Retina (tissue), 1 donor: ENCODE measurements around the gene IRF2BP1.

ENCODE experiments used
- DNase-seq: peaks from one replicate; pipeline ENCODE4 v3.0.0-alpha.2; 2016

IRF2BP1 gene

DNA sequence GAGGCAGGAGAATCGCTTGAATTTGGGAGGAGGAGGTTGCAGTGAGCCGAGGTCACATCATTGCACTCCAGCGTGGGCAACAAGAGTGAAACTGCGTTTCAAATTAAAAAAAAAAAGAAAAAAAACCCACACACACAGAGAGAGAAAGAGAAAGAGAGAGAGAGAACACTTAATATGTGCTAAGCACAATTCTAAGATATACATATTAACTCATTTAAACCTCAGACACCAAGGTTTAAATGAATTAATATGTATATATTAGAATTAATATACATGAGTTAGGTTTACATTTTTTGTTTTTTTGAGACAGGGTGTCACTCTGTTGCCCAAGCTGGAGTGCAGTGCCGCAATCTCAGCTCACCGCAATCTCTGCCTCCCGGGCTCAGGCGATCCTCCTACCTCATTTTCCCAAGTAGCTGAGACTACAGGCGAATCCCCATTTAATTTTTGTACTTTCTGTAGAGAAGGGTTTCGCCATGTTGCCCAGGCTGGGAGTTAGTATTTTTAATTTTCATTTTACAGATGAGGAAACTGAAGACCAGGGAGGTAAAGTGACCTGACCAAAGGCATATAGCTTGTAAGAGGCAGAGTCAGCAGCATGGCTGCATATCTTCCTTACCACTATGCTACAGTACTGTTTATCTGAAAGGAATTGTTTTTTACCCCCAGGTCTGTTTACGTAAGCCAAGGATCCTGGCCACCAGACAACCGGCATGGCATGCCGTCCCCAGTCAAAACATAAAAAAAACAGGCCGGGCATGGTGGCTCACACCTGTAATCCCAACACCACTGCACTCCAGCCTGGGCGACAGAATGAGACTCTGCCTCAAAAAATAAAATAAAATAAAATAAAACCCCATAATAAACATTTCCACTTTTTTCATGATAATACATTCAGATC is 25.3 kb downstream of the IRF2BP1 start:
- DNase-seq = no peak

DNA sequence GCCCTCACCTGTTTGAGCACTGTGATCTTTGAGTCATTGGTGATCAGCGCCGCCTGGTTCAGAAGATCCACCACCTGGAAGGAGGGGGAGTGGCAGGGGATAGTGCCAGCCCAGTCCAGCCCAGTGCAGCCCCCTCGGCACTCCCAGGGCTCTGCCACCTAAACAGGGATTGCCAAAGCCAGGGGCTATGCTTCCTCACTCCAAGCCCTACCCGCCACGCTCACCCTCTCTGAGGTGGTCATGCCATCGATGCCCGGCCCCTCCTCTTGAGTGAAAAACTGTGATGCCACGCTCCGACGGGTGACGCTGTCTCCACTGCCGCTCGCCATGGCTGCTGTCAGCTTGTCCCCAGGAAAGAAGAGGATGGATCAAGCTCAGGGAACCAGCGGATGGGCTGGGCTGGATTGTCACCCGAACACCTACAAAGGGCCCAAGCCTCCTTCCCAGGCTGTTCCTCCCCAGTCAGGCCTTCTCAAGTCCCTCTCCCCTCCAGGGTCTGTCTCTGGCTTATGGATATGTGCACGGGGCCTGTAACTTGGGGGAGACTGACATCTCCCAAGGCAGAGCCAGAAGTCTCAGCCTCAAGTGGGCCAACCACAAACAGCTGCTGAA is 31.7 kb downstream of the IRF2BP1 start:
- DNase-seq = no peak

DNA sequence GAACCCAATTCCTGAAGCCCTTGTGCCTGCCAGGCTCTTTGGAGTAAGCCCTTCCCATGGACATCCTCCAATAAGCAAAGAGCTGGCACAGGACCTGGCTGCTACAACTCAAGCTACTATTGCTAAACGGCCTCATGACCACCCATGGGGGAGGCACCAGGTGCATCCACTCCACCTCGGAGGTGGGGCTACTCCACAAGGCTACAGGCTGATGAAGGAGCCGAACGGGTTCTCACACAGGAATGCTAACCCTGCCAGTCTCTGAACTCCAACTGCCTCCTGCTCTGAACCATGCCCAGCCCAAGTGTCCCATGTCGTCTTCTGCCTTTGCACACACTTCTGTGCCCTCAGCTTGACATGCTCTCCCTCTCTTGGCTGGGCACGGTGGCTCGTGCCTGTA is 33.0 kb downstream of the IRF2BP1 start:
- DNase-seq = no peak

DNA sequence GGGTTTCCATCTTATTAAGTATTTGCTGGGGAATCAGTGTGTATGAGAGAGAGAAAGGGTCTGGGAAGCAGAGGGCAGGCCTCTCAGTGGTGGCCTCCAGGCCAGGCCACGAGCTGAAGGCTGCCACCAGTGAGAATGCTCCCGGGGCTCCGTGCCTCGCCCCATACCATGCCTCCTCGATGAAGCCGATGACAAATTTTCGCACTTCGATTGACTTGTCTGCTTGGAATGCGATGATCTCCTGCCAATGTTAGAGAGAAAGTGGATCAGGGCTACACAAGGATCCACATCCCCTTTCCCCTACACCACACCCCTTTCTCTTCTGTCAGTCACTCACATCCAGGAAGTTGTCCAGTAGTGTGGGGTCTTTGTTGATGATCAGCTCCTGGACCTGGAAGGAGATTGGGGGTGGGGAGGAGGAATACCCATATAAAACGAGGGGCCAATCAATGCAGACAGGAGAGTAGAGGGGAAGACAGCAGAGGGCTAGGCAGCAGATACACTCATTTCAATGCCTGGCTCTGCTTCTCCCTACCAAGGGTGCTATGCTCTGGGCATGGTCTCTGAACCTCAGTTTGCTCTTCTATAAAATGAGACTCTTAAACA is 33.7 kb downstream of the IRF2BP1 start:
- DNase-seq = no peak

DNA sequence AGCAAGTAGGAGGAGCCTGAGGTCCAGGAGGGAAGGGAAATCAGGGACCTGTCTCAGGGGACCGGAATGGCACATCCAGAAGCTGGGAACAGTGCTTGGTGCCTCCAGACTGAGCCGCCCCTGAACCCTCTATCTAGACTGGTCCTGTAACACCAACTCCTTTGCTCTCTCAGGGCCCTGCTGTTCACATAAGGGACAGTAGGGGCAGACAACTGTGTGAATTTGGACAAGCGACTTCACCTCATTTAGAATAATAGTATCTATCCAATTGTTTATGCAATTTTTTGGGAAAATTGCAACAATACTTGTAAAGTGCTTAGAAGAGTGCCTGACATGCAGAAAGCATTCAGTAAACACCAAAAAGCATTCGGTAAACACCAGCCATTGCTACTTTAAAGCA is 37.0 kb downstream of the IRF2BP1 start:
- no peak for DNase-seq

DNA sequence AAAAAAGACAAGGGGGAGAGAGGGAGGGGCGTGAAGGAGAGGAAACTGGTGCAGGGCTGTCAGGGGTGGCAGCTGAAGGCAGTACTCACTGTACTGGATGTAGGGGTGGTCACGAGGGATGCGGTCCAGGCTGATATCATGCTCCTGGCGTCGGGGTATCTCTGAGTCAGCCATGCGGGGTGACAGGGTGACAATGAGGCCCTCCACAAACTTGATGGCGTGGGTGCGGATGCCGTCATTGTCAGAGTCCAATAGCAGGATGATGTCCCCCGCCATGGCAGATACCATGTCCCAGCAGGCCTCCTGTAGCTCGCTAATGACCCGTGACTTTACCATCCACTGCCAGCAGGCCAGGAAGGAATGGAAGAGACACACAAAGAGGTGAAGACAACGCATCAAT is 38.3 kb downstream of the IRF2BP1 start:
- DNase-seq = no peak

DNA sequence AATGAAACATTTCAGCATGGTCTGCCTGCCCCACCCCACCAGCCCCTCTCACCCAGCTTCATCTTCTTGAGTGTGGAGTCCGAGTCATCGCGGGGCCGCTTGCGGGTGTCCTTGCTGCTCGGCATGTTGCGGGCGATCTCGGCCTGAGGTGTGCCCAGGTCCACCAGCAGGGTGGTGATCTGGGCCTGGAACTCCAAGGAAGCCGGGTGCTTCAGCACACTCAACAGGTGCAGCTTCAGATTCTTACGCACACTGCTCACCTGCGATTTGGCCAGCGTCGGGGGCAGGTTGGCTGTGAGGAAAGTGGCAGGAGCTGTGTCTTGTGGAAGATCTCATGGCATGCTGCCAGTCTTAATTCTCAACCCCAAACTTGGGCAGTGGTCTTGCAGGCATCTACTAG is 43.7 kb downstream of the IRF2BP1 start:
- DNase-seq = no peak

DNA sequence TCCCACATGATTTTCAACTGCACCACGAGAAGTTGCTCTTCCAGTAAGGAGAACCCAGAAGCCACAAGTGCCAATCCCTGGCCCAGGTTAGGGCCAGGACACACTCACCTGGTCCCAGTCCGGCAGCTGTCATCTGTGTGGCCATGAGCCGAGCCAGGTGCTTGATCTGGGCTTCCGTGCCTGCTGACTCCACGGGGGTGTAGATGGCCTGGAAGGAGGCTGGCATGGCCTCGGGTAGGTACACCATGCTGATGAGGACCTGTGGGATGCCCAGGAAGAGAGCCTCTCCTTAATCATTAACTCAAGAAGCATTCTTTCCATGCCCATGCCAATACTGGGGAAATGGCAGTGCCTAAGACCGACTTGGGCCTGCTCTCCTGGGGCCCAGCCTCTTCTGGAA is 51.0 kb downstream of the IRF2BP1 start:
- DNase-seq = no peak
